ENCODE data around the gene NUBP1.
"Not testable (repeated sequence)": the region's sequence is repeated elsewhere in the genome, so short reads cannot be mapped to it uniquely, and the experiment has no call there.

Gene NUBP1

DNA sequence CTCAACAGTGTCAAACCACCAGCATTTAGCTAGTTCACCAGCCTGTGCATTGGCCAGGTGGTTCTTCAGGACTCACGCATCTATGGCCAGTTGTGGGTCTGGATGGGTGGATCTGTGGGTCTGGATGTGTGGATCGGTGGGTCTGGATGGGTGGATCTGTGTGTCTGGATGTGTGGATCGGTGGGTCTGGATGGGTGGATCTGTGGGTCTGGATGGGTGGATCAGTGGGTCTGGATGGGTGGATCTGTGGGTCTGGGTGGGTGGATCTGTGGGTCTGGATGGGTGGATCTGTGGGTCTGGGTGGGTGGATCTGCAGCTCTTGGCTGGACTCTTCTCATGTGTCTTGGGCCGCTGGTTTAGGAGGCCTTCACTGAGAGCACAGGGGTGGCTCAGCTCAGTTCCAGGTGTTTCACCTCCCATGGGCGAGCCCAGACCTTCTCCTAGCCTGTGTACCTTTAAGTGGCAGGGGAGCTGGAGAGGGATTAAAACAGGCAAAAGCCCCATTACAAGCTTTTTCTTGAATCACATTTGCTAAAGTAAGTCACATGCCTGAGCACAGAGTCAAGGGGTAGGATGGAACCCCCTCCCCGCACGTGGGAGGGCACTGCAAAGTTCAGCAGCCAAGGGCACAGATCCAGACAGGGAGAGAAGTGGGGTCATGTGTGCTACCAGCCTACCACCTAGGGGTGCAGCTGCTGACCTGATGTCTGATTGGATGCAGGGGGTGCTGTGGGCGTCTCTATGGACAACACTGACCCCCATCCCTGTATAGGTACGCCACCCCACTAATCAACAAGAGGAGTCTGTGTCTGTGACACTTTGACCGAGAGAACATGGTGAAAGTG, 3.4 kb upstream of the NUBP1 start:
- TF ChIP-seq, protein P1, sequence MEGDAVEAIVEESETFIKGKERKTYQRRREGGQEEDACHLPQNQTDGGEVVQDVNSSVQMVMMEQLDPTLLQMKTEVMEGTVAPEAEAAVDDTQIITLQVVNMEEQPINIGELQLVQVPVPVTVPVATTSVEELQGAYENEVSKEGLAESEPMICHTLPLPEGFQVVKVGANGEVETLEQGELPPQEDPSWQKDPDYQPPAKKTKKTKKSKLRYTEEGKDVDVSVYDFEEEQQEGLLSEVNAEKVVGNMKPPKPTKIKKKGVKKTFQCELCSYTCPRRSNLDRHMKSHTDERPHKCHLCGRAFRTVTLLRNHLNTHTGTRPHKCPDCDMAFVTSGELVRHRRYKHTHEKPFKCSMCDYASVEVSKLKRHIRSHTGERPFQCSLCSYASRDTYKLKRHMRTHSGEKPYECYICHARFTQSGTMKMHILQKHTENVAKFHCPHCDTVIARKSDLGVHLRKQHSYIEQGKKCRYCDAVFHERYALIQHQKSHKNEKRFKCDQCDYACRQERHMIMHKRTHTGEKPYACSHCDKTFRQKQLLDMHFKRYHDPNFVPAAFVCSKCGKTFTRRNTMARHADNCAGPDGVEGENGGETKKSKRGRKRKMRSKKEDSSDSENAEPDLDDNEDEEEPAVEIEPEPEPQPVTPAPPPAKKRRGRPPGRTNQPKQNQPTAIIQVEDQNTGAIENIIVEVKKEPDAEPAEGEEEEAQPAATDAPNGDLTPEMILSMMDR (conservative IDR thresholded peaks at IDR 0.05; ENCODE audit: low read depth), result no peak
- ChIA-PET CTCF (interaction anchor here (1.2 kb wide), 1 partner anchor 178 kb away, joined by 5 read pairs; no protein-coding TSS in a partner anchor), POLR2A (ENCODE audit: low non-redundant PET) (no interaction called here)
- no peak overlapping the region for H3K27ac ChIP-seq
- no peak for DNase-seq (ENCODE audit: low spot score)

DNA sequence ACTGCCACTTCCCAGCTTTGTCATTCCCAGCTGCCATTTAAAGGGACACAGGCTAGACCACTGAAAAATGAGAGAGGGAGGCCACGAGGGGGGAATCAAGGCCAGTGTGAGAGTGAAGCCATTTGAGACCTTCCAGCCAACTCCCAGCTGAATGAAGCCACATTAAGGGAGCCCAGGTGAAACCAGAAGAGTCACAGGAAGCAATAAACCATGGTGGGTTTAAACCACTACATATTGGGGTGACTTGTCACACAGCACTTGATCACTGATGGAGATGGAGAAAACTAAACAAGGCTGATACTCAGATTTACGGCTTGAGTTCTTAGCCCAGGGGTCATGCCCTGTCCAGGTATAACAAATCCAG, 2.8 kb upstream of the NUBP1 start:
- H3K27ac ChIP-seq, result no peak overlapping the region
- POLR2A ChIA-PET (ENCODE audit: low non-redundant PET), result no interaction called here
- CTCF ChIA-PET, result interaction anchor here (1.2 kb wide), 1 partner anchor 177 kb away, joined by 5 read pairs; no protein-coding TSS in a partner anchor
- no peak for DNase-seq (ENCODE audit: low spot score)
- TF ChIP-seq, protein P1 (conservative IDR thresholded peaks at IDR 0.05; ENCODE audit: low read depth), result no peak

DNA sequence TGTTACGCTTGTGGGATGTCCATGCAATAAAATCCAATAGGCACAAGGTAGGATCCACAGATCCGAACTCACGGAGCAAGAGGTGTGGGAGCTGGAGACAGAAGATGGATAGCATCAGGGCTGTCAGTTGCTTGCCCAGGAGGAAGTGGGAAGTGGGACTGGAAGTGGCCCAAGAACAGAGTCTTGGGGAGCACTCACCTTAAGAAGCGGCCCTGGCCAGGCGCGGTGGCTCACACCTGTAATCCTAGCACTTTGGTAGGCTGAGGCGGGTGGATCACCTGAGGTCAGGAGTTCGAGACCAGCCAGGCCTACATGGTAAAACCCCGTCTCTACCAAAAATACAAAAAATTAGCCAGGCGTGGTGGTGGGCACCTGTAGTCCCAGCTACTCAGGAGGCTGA, 2.4 kb upstream of the NUBP1 start:
- DNase-seq (ENCODE audit: low spot score); POLR2A ChIA-PET (ENCODE audit: low non-redundant PET); H3K27ac ChIP-seq; CTCF ChIA-PET: not testable (repeated sequence)

DNA sequence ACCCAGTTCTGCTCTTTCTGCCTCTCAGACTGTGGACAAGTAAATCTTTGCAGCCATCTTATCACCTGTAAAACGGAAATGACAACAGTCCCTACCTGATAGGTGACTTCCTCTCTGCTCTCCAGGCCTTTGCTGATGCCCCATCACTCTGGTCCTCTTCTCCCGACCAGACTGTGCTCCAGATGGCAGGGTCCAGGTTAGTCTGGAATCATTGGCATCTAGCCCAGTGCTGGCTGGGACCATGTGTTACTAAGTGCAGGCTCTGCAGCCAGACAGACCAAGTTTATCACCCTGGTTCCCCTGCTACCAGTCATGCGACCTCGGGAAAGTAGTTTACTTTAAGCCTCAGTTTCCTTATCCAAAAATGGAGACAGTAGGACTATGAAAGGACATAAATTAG, 1.8 kb upstream of the NUBP1 start:
- H3K27ac ChIP-seq, result no peak overlapping the region
- no peak for DNase-seq (ENCODE audit: low spot score)
- ChIA-PET POLR2A (ENCODE audit: low non-redundant PET) (no interaction called here), CTCF (no interaction called here)
- TF ChIP-seq, protein P1 (conservative IDR thresholded peaks at IDR 0.05; ENCODE audit: low read depth), result no peak

DNA sequence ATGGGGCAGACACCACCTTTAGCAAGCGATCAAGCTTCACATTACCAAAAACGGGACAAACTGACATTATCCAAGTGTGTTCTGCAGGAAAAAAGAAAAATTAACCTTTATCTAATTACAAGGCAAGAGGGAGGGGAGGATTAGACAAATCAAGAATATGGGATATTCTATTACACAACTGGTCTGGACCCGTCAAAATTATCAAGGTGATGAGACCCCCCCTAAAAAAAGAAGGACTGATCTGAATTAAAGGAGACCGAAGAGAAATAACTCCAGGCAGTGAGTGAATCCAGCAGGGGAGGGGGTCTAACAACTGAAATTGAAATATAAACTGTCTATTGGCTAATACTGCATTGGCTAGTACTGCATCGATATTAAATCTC, 424 bp upstream of the NUBP1 start:
- H3K27ac ChIP-seq, result peak overlapping the region; percentile 90
- CTCF ChIA-PET, result interaction anchor here (0.6 kb wide), 1 partner anchor 488 kb away, joined by 3 read pairs; no protein-coding TSS in a partner anchor
- no peak for DNase-seq (ENCODE audit: low spot score)
- TF ChIP-seq, protein P1 (conservative IDR thresholded peaks at IDR 0.05; ENCODE audit: low read depth), result no peak
- POLR2A ChIA-PET (ENCODE audit: low non-redundant PET), result interaction anchor here (0.6 kb wide), 1 partner anchor 135 kb away, joined by 3 read pairs; no protein-coding TSS in a partner anchor

DNA sequence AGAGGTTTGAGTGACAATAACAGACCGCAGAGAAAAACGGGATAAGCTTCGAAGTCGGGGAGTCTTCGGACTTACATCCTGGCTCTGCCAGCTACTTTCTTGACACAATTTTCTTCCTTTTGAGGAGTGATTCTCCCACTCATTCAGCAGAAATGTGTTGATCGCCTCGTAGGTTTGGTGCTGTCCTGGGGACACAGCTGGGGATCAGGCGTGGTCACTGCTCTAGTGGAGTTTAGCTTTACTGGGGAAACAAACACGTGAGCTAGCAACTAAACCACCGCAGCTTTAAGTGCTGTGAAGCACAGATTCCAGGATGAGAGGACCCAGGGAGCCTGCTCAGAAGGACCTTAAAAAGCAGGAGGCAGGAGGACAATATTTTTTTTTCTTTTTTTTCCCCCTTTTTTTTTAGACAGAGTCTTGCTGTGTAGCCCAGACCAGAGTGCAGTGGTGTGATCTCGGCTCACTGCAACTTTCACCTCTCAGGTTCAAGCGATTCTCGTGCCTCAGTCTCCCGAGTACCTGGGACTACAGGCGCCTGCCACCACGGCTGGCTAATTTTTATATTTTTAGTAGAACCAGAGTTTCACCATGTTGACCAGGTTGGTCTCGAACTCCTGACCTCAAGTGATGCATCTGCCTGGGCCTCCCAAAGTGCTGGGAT, 858 bp downstream of the NUBP1 start:
- TF ChIP-seq, protein P1 (conservative IDR thresholded peaks at IDR 0.05; ENCODE audit: low read depth), result no peak
- peak overlapping the region; percentile 90 for H3K27ac ChIP-seq
- CTCF ChIA-PET, result interaction anchor here (0.6 to 1.1 kb wide), 5 partner anchors 116 to 209 kb away, joined by 3 to 9 read pairs (median 4); partner anchors contain the start of gene EMP2
- POLR2A ChIA-PET (ENCODE audit: low non-redundant PET), result interaction anchor here (0.5 kb wide), 1 partner anchor 419 kb away, joined by 3 read pairs; no protein-coding TSS in a partner anchor
- DNase-seq (ENCODE audit: low spot score), result no peak

Data from RWPE1 (cell line).